ENCODE results near the gene ZNF532.
"Not testable (repeated sequence)": the region's sequence is repeated elsewhere in the genome, so short reads cannot be mapped to it uniquely, and the experiment has no call there.

The ZNF532 gene

GRCh38 chr18:58905777-58906428 lies 41.2 kb downstream of the ZNF532 start:
- no peak for DNase-seq

- no peak for DNase-seq
Observed at GRCh38 chr18:58908006-58908405, 43.3 kb downstream of the ZNF532 start.

- no peak for DNase-seq
Observed at GRCh38 chr18:58909521-58909920, 44.8 kb downstream of the ZNF532 start.

- DNase-seq = no peak
Observed at GRCh38 chr18:58911241-58911640, 46.6 kb downstream of the ZNF532 start.

- DNase-seq = no peak
Observed at GRCh38 chr18:58911766-58912165, 47.1 kb downstream of the ZNF532 start.

- DNase-seq = no peak
Observed at GRCh38 chr18:58915006-58915799, 50.5 kb downstream of the ZNF532 start.

- no peak for DNase-seq
Observed at GRCh38 chr18:58915995-58916394, 51.3 kb downstream of the ZNF532 start.

- not testable (repeated sequence) for DNase-seq
Observed at GRCh38 chr18:58919934-58920333, 55.3 kb downstream of the ZNF532 start.

- DNase-seq = no peak
Observed at GRCh38 chr18:58922995-58923394, 58.3 kb downstream of the ZNF532 start.

- no peak for DNase-seq
Observed at GRCh38 chr18:58924473-58924872, 59.8 kb downstream of the ZNF532 start.

- DNase-seq = no peak
Observed at GRCh38 chr18:58927659-58928058, 63.0 kb downstream of the ZNF532 start.

- DNase-seq = no peak
Observed at GRCh38 chr18:58928386-58928785, 63.7 kb downstream of the ZNF532 start.

GRCh38 chr18:58929206-58929605 lies 64.5 kb downstream of the ZNF532 start:
- DNase-seq = no peak

GRCh38 chr18:58934356-58934755 lies 69.7 kb downstream of the ZNF532 start:
- DNase-seq = no peak

- no peak for DNase-seq
Observed at GRCh38 chr18:58934933-58935577, 70.4 kb downstream of the ZNF532 start.

GRCh38 chr18:58937071-58937886 lies 72.6 kb downstream of the ZNF532 start:
- no peak for DNase-seq

- no peak for DNase-seq
Observed at GRCh38 chr18:58937887-58938267, 73.2 kb downstream of the ZNF532 start.

- DNase-seq = no peak
Observed at GRCh38 chr18:58941426-58942099, 76.9 kb downstream of the ZNF532 start.

GRCh38 chr18:58943896-58944295 lies 79.2 kb downstream of the ZNF532 start:
- DNase-seq = no peak

- DNase-seq = no peak
Observed at GRCh38 chr18:58947136-58947732, 82.6 kb downstream of the ZNF532 start.

- no peak for DNase-seq
Observed at GRCh38 chr18:58949031-58949430, 84.4 kb downstream of the ZNF532 start.
